ENCODE measurements around the gene THAP4. TPM values are rescaled to one million over a fixed set of nuclear protein-coding genes. Genes with fewer than 3 reads are reported as not detected.
A peak's percentile ranks its signal among the peaks of the same experiment; 100 is the strongest.

THAP4 gene
- total RNA-seq, 1 donor from 2014 or later = 61.0 TPM

- no peak overlapping the region for H3K27ac Mint-ChIP-seq
- H3K27me3 Mint-ChIP-seq = no peaks in the 10 kb centered on the region
- no peak for DNase-seq (ENCODE audit: low spot score, unreplicated experiment)
- no peak for TF ChIP-seq CTCF (IDR thresholded peaks at IDR 0.05; ENCODE audit: unreplicated experiment)
- H3K36me3 Mint-ChIP-seq (ENCODE audit: insufficient read depth) = no peaks in the 10 kb centered on the region
- H3K9me3 Mint-ChIP-seq (ENCODE audit: low read depth) = no peaks in the 10 kb centered on the region
- no peak overlapping the region for H3K4me3 Mint-ChIP-seq (ENCODE audit: low read depth)
- peaks cover 12% of the 10 kb centered on the region for H3K4me1 Mint-ChIP-seq (ENCODE audit: low read depth)
Observed at GRCh38 chr2:241613017-241613780, 23.8 kb downstream of the THAP4 start.

GRCh38 chr2:241612156-241613016 lies 24.6 kb downstream of the THAP4 start:
- H3K9me3 Mint-ChIP-seq (ENCODE audit: low read depth) = no peaks in the 10 kb centered on the region
- H3K27ac Mint-ChIP-seq = peak overlapping the region; percentile 76
- peaks cover 11% of the 10 kb centered on the region for H3K4me1 Mint-ChIP-seq (ENCODE audit: low read depth)
- no peaks in the 10 kb centered on the region for H3K27me3 Mint-ChIP-seq
- no peak for DNase-seq (ENCODE audit: low spot score, unreplicated experiment)
- TF ChIP-seq CTCF (IDR thresholded peaks at IDR 0.05; ENCODE audit: unreplicated experiment) = no peak
- no peaks in the 10 kb centered on the region for H3K36me3 Mint-ChIP-seq (ENCODE audit: insufficient read depth)
- no peak overlapping the region for H3K4me3 Mint-ChIP-seq (ENCODE audit: low read depth)

DNA sequence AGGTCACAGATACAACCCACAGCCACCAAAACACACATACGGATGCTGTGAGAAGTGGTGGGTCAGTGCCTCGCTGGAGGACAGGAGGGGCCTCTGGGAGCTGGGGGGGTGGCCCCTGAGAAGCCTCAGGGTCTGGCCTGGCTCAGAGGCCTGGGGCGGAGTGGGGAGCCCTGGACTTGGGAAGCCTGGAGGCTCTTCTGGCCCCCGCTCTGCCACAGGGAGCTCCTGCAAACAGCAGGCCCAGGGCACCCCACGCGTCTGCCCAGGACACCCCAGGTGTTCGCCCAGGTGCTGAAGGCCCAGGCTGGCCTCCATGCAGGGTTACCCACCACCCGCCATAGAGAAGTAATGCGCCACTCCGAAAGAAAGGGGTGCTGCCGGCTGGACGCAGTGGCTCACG lies 25.9 kb downstream of the THAP4 start:
- Mint-ChIP-seq H3K9me3 (ENCODE audit: low read depth) (no peaks in the 10 kb centered on the region), H3K36me3 (ENCODE audit: insufficient read depth) (no peaks in the 10 kb centered on the region), H3K4me1 (ENCODE audit: low read depth) (peaks cover 2% of the 10 kb centered on the region), H3K27me3 (no peaks in the 10 kb centered on the region), H3K4me3 (ENCODE audit: low read depth) (peak overlapping the region; percentile 62), H3K27ac (no peak overlapping the region)
- DNase-seq (ENCODE audit: low spot score, unreplicated experiment) = no peak
- TF ChIP-seq CTCF (IDR thresholded peaks at IDR 0.05; ENCODE audit: unreplicated experiment) = no peak

DNA sequence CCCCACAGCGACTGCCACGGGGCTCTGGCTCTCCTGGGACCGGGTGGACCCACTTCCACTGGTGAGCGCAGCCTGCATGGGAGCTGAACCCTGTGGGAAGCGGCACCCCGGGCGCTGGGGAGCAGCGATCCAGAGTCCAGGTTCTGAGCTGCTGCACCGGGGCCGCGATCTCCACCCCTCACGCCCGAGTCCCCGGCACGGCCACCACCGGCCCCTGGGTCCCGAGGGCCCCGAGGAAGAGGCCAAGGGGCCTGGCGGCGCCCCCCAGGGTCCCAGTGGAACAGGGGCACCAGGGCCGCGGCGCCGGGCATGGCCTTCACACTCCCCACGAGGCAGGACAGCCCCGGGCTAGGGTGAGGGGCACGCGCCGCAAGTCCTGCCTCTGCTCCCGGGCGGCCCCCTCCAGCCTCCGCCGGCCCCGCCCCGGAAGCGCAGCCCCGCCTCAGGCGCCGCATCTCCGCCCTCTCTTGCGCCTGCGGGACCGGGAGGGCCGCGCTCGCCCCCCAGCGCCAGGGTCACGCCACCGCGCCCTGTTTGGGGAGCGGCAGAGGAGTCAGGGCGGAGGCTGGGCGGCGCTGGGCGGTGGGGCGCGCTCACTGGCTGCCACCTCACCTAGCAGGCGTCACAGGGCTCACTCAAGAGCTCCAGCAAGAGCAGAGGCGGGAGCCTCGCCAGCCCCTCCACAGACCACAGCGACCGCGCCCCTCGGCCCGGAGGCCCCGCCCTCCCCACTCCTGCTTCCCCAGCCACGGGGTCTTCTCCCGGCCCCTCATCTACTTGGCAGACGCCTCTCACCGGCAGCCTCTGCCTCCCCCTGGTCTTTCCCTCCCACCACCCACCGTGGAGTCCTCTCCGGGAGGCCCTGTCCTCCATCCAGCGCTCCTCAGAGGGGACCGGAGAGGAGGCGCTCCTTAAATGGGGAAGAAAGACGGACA lies 26.8 kb downstream of the THAP4 start:
- Mint-ChIP-seq H3K9me3 (ENCODE audit: low read depth) (no peaks in the 10 kb centered on the region), H3K4me1 (ENCODE audit: low read depth) (peaks cover 2% of the 10 kb centered on the region), H3K36me3 (ENCODE audit: insufficient read depth) (no peaks in the 10 kb centered on the region), H3K27ac (peak overlapping the region; percentile 91), H3K4me3 (ENCODE audit: low read depth) (peak overlapping the region; percentile 64), H3K27me3 (no peaks in the 10 kb centered on the region)
- peak; percentile 69 for TF ChIP-seq CTCF (IDR thresholded peaks at IDR 0.05; ENCODE audit: unreplicated experiment)
- DNase-seq (ENCODE audit: low spot score, unreplicated experiment) = peak; percentile 89
